IPS-20b (cell line): ENCODE measurements around the gene XXYLT1.
"Not testable (repeated sequence)": the region's sequence is repeated elsewhere in the genome, so short reads cannot be mapped to it uniquely, and the experiment has no call there.

Experiments
- H3K27ac ChIP-seq: one replicate; pipeline ENCODE4 v1.5.1; 2013; ENCODE audit warnings: low read length
- H3K27me3 ChIP-seq: 2 replicates; pipeline ENCODE4 v1.6.1; 2013; ENCODE audit warnings: mild to moderate bottlenecking, low read length, inconsistent platforms; ENCODE audit not compliant: insufficient read depth
- H3K36me3 ChIP-seq: 2 replicates; pipeline ENCODE4 v1.6.1; 2013; ENCODE audit warnings: low read depth, mild to moderate bottlenecking, inconsistent platforms, low read length, moderate library complexity; ENCODE audit not compliant: insufficient read depth
- H3K4me1 ChIP-seq: 2 replicates; pipeline ENCODE4 v1.6.1; 2013; ENCODE audit warnings: mild to moderate bottlenecking, control low read depth, inconsistent platforms, low read length, moderate library complexity; ENCODE audit not compliant: insufficient read depth
- H3K4me3 ChIP-seq: 2 replicates; pipeline ENCODE4 v1.5.1; 2013; ENCODE audit warnings: mild to moderate bottlenecking, low read length, inconsistent platforms
- H3K9ac ChIP-seq: 2 replicates; pipeline ENCODE4 v1.6.1; 2013; ENCODE audit warnings: low read depth, mild to moderate bottlenecking, inconsistent platforms, low read length, moderate library complexity
- H3K9me3 ChIP-seq: 2 replicates; pipeline ENCODE4 v1.6.1; 2013; ENCODE audit warnings: mild to moderate bottlenecking, low read depth, low read length, inconsistent platforms; ENCODE audit not compliant: insufficient read depth

Gene XXYLT1

DNA sequence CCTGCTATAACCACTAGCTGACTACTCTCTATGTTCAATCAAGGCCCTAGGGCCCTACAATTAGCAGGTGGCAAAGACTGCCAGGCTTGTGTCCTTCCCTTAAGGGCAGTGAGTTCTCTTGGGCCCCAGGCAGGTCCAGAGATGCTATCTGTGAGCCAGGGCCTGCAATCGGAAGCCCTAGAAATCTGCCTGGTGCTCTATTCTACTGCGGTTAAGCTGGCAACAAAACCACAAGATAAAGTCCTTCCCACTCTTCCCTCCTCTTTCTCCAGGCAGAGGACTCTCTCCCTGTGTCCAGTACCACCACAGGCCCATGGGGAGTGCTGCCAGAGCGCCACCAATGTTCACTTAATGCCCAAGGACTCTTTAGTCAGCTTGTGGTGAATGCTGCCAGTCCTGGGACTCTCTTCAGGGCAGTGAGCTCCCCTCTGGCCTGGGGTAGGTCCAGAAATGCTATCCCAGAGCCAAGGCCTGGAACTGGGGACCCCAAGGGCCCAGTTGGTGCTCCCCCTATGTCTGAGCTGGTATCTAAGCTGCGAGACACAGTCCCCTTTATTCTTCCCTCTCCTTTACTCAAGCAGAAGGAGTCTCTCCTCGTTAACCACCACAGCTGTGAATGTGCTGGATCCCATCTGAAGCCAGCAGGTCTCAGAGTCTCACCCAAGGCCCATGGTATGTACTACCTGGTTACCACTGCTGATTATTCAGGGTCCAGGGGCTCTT is 34.7 kb downstream of the XXYLT1 start:
- Histone ChIP-seq H3K27me3 (no peaks in the 10 kb centered on the region), H3K36me3 (peaks cover 11% of the 10 kb centered on the region; the same call in 1 of the 2 replicates), H3K9ac (no peak overlapping the region), H3K4me3 (no peak overlapping the region), H3K9me3 (no peaks in the 10 kb centered on the region), H3K4me1 (peaks cover 2% of the 10 kb centered on the region; the same call in 1 of the 2 replicates), H3K27ac (no peak overlapping the region)

DNA sequence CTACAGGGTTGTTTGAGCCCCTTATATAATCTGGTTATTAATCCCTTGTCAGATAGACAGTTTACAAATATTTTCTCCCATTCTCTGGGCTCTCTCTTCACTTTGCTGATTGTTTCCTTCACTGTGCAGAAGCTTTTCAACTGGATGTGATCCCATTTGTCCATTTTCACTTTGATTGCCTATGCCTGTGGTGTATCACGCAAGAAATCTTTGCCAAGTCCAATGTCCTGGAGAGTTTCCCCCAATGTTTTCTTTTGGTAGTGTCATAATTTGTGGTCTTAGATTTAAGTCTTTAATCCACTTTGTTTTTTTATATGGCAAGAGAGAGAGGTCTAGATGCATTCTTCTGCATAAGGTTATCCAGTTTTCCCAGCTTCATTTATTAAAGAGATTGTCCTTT is 40.7 kb downstream of the XXYLT1 start:
- H3K36me3 ChIP-seq: peaks cover 18% of the 10 kb centered on the region; the same call in 1 of the 2 replicates
- no peak overlapping the region for H3K9ac ChIP-seq

DNA sequence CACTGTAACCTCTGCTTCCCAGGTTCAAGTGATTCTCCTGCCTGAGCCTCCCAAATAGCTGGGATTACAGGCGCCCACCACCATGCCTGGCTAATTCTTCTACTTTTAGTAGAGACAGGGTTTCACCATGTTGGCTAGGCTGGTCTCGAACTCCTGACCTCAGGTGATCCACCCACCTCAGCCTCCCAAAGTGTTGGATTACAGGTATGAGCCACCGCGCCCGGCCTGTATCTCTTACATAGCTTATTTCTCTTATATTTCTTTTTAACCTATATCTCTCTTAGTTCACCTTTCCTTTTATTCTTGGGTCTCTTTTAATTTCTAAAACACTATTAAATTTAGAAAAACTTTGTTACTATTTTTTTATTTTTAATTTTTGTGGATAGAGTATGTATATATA is 42.1 kb downstream of the XXYLT1 start:
- H3K27me3 ChIP-seq, H3K4me3 ChIP-seq, H3K9me3 ChIP-seq, H3K9ac ChIP-seq, H3K27ac ChIP-seq, H3K4me1 ChIP-seq: not testable (repeated sequence)
- peaks cover 24% of the 10 kb centered on the region; the same call in 1 of the 2 replicates for H3K36me3 ChIP-seq

More for the DNA sequence above, 40.7 kb downstream of the XXYLT1 start:
- Histone ChIP-seq H3K27me3 (no peaks in the 10 kb centered on the region), H3K4me1 (no peaks in the 10 kb centered on the region), H3K9me3 (no peaks in the 10 kb centered on the region), H3K27ac (no peak overlapping the region), H3K4me3 (no peak overlapping the region)

DNA sequence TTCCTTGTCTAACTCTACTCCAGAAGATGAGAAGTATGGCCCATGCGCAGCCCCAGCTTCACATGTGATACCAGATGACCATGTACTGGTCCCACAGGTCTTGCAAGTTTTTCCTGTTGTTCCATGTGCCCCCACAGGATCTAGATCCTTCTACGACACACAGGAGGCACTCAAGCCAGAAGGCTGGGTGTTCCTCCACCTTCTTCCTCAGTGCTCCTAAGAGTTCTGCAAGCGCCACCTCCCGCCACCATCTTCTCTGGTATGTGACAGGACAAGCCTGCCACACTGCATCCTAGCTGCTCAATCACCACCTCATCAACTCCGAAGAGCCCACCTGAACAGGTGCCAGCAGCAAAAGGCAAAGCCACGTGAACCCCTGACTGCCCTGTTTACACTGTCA is 43.1 kb downstream of the XXYLT1 start:
- H3K9ac ChIP-seq: no peak overlapping the region
- no peaks in the 10 kb centered on the region for H3K27me3 ChIP-seq
- peaks cover 24% of the 10 kb centered on the region; the same call in 1 of the 2 replicates for H3K36me3 ChIP-seq
- H3K4me1 ChIP-seq: peaks cover 15% of the 10 kb centered on the region
- no peak overlapping the region for H3K27ac ChIP-seq
- H3K4me3 ChIP-seq: no peak overlapping the region
- H3K9me3 ChIP-seq: no peaks in the 10 kb centered on the region

DNA sequence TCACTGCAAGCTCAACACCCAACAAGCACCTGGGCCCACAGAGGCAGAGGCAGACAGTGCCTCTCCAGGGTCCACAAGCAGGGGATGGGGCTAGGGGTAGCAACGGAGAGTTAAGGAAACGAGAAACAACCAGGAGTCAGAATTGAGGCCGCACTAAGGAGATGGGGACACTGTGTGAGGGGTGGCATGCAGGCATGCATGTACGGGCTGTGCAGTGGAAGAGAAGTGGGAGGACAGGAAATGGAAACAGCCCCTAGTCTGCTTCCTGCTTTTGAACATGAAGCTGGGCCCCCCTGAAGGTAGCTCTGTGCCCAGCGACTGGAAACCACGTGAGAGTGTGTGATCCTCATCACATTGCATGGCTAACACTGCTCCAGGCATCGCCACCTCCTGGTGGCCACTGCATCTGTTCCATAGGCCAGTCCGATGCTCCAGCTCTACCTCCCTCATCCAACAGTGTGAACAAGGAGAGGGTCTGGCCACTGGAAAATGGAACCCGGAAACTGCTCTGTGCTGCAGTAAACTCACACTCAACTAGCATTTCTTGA is 44.0 kb downstream of the XXYLT1 start:
- Histone ChIP-seq H3K4me3 (no peak overlapping the region), H3K36me3 (peaks cover 24% of the 10 kb centered on the region; the same call in 1 of the 2 replicates), H3K4me1 (peaks cover 15% of the 10 kb centered on the region), H3K9ac (no peak overlapping the region), H3K27me3 (no peaks in the 10 kb centered on the region), H3K9me3 (no peaks in the 10 kb centered on the region), H3K27ac (no peak overlapping the region)

DNA sequence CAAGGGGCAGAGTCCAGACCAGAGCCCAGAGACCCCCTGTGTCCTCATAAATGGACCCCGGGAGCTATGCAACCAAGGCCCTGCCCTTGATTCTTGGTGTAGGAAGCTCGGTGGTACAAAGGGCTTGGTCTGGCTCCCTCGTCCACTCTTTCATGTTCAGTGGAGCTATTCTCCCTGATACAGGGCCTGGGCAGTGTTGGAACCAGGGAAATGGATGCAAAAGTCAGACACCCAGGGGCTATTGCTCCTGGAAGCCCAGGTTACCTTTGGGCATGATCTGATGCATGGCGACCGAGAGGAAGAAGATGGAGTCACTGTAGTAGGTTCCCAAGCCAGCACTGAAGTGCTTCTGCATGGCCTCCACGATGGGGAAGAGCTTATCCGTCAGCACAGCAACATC is 44.5 kb downstream of the XXYLT1 start:
- no peak overlapping the region for H3K9ac ChIP-seq
- peaks cover 15% of the 10 kb centered on the region for H3K4me1 ChIP-seq
- no peaks in the 10 kb centered on the region for H3K9me3 ChIP-seq
- H3K36me3 ChIP-seq: peaks cover 24% of the 10 kb centered on the region; the same call in 1 of the 2 replicates
- no peak overlapping the region for H3K4me3 ChIP-seq
- H3K27ac ChIP-seq: no peak overlapping the region
- H3K27me3 ChIP-seq: no peaks in the 10 kb centered on the region

DNA sequence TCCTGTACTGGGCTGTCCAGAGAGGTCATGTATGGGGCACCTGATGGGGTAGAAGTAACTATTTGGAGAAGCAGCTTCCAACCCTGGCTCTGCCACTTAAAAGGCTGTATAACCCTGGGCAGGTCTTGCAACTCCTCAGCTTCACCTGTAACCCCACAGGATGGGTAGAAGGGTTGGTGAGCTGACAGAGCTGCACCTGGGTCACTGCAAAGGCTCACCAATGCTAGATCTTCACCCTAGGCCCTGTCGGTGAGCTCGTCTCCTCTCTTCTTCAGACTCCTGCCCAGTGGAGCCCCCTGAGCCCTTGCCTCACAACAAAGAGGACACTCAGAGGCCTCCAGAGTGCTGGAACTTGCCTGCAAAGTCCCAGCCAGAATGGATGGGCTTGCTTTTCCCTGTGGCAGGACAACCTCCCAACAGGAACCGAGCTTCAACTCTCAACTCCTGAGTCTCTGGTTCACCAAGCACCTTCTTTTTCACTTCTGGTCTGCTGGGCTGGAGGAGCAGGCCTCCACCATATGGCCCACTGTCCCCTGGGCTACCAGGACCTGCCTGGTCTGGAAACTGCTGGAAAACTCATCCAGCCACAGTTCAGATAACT is 45.9 kb downstream of the XXYLT1 start:
- no peak overlapping the region for H3K9ac ChIP-seq
- H3K27ac ChIP-seq: no peak overlapping the region
- H3K36me3 ChIP-seq: peaks cover 24% of the 10 kb centered on the region; the same call in 1 of the 2 replicates

DNA sequence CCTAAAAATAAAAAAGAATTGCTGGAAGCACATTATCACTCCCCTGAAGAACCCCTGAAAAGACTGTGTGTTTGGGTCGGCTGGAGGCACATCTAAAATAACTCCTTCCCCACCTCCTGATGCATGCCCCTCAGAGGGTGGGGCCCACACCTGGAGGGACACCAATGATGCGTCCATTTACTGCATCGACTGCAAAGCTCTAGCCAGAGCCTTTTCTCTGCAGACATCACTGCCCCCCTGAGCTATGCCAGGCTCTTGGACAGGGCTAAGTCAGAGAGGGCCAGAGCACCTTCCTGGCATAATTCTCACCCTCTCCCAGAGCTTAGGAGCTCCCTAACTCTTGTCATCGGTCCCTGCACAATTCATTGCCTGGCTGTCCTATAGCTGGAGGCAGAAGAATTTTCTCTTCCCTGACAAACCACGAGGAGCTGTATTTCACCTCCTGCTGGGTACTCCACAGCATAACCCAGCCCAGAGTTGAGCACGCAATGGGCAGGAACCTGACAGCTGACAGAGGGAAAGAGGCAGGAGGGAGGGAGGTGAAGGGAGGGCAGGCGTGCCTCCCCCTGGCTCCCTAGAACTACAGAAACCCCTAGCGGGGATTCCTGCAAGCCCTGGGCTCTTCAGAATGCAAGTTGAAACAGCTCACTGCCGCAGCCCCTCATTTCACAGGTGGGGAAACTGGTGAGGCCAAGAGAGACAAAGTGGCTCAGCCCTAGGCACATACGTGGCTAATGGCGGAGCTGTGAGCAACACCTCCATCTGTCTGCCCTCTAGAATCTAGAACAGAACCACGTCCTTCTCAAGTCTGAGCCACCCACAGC is 46.6 kb downstream of the XXYLT1 start:
- H3K9ac ChIP-seq: peak overlapping the region; percentile 32; the same call in 1 of the 2 replicates

More for the DNA sequence above, 45.9 kb downstream of the XXYLT1 start:
- Histone ChIP-seq H3K4me3 (no peak overlapping the region), H3K4me1 (peaks cover 15% of the 10 kb centered on the region), H3K9me3 (no peaks in the 10 kb centered on the region), H3K27me3 (no peaks in the 10 kb centered on the region)

DNA sequence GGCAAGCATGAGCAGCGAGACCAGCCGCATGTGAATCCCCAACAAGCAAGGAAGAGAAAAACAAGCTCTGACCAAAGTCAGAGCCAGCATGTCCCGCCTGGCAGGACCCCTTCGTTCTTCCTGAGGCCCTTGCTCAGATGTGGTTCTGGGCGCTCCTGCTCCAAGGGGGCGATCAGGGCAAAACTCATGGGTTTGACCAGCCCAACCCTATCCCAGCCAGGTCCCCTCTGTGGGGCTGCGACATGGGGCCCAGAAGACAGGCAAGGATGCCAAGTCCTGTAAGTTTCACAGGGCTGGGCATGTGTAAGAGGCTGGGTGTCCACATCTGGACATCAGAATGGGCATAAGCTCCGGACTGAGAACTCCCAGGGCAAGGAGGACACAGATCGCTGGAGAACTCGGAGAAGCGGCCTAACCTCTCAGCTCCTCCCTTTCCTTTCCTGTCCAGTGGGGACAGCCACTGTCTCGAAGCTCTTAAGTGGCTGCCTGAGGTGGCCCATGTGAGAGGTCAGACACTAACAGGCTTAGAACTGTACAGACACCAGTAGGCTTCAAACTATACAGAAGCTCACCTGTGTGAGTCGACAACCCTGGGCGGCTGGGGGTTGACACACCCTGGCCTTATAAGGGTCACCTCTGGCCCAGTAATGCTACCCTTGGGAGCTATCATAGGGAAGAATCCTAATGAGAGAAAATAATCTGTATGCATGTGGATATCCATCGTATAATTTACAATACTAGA is 48.9 kb downstream of the XXYLT1 start:
- no peak overlapping the region for H3K27ac ChIP-seq
- no peak overlapping the region for H3K4me3 ChIP-seq
- H3K4me1 ChIP-seq: peaks cover 19% of the 10 kb centered on the region
- H3K9me3 ChIP-seq: no peaks in the 10 kb centered on the region
- no peak overlapping the region for H3K9ac ChIP-seq
- peaks cover 24% of the 10 kb centered on the region; the same call in 1 of the 2 replicates for H3K36me3 ChIP-seq
- H3K27me3 ChIP-seq: no peaks in the 10 kb centered on the region

More for the DNA sequence above, 46.6 kb downstream of the XXYLT1 start:
- Histone ChIP-seq H3K4me1 (peaks cover 19% of the 10 kb centered on the region), H3K27me3 (no peaks in the 10 kb centered on the region), H3K27ac (no peak overlapping the region), H3K36me3 (peaks cover 24% of the 10 kb centered on the region; the same call in 1 of the 2 replicates), H3K9me3 (no peaks in the 10 kb centered on the region), H3K4me3 (no peak overlapping the region)

DNA sequence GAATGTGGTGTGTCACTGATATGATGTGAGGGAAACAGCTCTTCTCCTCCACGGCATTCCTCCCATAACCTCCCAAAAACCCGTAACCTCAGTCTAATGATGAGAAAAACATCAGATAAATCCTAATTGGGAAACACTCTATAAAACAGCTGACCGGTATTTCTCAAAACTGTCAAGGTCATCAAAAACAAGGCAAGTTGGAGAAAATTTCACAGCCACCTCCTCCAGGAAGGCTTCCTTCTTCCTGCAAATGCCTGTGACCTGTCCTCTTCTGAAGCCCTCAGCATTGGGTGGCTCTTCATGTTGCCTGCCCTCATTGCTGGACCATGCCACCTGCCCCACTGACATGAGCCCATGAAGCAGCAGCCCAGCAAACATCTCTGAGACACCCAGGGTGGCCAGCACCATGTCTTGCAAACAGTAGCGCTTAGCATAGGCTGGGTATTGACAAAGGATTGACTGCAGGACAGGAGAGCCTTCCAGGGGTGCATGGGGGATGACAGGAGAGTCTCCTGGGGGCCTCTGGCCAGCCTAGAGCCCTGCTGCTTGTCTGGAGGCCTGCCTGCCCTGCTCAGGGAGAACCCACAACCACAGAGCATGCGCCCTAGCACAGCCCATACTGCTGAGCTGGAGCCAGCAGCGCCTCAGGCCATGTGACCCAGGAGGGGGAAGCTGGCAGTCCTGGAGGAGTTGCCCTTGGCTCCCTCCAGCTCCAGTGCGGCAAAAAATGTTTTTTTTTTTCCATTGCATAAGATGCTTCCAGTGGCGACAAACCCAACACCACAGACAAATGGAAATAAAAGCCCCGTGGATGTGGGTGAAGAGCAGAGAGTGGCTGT is 49.7 kb downstream of the XXYLT1 start:
- Histone ChIP-seq H3K4me3 (no peak overlapping the region), H3K9ac (no peak overlapping the region), H3K4me1 (peaks cover 19% of the 10 kb centered on the region), H3K36me3 (peaks cover 16% of the 10 kb centered on the region; the same call in 1 of the 2 replicates), H3K27ac (no peak overlapping the region), H3K27me3 (no peaks in the 10 kb centered on the region), H3K9me3 (no peaks in the 10 kb centered on the region)
